CD4-positive, alpha-beta T cell treated with Interleukin-12 subunit alpha and Interleukin-12 subunit beta, for 1 hour (primary cell): ENCODE data around the gene TLK1.

Source experiments
- DNase-seq: peaks from one replicate; pipeline ENCODE4 v3.0.0-alpha.2; 2020

The TLK1 gene

DNA sequence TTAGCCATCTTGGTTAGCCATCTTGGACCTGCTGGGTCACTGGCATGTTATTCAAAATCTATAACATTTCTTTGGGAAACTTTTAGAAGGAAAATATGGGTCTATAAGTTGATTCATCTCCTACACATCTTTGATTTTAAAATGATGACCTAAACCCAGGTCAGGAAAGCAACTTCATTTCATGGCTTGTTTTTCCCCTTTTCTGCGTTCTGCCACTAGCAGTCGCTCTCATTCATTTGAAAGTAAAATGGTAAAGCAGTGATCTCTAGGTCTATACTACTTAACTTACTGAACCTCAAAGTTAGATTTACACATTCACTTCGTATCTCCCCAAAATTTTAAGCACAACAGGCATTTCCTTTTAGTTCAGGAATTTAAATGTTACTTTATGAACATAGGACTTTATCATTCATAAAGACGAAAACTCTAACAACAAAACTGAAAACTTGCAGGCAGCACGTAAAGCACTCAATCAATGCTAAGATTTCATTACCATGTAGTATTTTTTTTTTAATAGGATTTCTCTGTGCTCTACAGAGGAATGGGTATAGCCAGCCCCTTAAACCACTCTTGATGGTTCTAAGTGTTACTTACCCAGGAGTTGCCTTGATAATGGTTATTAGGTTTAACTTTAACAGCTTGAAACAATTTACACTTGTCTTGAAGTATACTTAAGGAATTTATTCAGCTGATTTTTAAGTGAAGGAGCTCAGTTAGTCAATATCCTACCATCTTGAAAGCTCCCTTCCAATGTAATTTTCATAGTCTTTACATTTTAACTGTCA lies 169.1 kb downstream of the TLK1 start:
- DNase-seq, result no peak

DNA sequence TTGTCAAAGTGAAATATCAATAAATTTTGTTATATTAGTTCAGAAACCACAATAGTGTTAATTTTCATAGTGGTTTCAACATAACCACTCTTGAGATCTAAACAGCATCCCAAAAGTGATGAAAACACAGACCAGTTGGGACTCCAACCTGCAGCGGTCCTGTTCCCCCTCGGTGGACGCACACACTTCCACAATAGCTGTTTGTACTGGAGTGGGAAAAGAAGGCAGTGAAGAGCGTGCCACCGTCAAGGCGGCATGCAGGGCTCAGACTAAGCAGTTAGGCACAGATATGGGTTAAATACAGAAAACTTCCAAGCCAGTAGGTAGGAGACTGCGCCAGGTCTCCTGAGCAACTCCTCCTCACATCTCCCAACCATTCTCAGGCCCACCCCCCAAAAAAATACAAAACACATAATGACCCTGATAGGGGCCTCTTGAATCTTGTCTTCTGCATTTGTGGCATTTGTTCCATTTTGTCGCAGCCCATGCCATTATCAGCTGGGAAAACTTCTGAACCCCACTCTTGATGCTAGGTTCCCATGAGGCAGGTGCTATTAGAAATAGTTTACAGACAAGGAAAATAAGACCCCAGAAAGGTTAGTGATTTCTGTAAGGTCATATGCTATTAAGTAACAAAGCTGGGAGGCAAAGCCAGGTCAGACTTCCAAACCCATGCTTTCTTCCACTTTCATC lies 174.0 kb downstream of the TLK1 start:
- no peak for DNase-seq

DNA sequence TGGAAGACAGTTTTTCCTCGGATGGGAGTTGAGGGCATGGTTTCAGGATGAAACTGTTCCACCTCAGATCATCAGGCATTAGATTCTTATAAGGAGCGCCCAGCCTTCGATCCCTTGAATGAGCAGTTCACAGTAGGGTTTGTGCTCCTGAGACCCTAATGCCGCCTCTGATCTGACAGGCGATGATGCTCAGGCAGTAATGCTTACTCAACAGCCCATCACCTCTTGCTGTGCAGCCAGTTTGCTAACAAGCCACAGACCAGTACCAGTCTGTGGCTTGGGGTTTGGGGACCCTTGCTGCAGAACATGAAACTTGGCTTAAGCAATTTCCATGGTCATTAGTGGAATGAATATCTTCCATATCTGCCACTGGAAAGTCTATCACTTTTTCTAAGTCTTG lies 175.3 kb downstream of the TLK1 start:
- no peak for DNase-seq

DNA sequence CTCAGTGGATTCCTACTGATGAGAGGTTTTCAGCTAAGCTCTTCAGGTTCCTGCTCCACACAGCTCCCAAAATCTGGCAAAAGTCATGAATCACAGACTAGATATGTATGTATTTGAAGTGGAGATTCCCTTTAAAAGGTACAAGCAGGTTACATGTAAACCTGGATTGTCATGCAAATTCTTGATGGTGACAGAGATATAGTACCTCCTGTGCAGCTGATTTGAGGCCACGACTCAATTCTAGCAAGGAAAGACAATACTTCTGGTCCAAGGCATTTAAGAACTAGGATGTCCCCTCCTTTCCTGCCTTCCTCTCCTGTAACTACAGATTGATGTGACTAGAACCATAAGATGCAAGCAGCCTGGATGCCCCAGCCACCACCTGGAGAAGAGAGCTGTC lies 176.6 kb downstream of the TLK1 start:
- DNase-seq, result no peak

DNA sequence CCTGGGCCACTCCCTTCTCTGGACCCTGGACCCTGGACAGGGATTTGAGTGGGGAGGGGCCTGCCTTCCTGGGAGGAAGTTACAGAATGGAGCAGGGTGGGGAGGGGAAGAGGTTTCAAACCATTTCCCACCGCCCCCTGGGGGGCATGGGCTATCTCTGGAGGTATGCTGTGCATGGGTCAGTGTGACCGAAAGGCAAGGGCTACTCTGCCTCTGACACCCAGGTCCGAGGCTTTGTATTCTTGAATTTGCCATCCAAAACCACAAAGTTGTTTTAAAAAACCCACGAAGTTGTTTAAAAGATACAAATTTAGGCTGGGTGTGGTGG lies 184.8 kb downstream of the TLK1 start:
- DNase-seq, result no peak

DNA sequence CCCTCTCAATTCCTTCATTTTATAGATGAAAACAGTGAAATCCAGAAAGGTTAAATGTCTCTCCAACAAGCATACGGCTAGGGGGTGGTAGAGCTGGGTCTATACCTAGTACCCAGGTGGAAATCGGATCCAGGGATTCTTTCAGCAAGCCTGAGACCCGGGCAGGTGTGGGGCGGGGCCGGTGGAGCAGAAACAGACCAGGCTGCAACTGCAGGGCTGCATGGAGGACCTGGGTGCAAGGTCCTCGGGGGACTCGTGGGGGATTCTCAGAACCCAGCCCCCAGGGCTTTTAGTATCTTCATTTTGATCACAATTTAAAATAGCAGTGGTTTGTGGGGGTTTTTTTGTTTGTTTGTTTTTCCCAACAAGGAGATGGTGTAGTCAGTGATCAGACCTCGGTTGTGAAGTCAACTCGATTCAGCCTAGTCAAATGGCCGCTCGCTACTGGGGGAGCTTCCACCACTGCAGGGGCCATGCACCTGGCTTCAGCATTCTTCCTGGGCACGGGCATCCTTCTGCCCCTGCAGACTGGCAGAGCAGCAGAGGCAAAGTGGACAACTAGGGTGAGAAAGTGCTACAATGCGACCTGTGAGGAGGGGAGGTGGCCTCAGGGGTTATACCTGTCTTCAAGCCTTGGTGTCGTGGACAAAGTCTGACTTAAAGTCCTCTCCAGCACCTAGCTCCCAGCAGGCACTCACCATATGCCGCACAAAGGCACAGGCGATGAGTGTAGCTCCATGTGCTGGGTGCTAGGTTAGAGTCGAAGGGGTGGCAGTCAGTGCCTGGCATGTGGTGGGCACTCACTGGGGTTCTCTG lies 185.4 kb downstream of the TLK1 start:
- DNase-seq, result no peak

DNA sequence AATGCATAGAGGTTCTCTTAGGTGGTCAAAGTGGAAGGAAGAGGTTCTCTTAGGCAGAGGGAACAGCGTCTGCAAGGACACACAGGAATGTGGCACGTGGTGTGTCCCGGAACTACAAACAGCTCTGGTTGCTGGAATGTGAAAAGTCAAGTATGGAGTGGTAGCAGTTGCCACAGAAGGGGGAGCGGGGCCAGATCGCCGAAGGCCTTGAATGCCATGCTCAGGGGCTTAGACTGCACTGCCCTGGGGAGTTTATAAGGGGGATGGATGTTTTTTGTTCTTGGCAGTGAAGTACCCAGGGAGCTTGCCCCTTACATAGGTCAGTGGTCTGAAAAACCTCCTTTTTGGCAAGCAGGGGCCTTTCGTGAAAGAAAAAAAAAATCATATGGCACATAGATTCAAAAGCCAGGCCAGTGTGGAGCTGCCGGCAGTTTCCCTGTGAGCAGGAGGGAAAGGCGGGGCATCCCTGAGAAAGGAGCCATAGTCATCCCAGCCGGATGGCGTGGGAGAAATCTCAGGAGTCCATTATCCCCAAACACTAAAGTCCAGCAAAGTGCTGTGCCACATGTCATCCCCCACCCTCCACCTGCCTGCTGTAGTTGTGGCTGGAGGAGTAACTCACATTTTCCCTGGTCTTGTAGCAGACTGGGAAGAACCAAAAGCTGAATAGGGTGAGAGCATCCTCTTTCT lies 186.2 kb downstream of the TLK1 start:
- DNase-seq, result no peak

DNA sequence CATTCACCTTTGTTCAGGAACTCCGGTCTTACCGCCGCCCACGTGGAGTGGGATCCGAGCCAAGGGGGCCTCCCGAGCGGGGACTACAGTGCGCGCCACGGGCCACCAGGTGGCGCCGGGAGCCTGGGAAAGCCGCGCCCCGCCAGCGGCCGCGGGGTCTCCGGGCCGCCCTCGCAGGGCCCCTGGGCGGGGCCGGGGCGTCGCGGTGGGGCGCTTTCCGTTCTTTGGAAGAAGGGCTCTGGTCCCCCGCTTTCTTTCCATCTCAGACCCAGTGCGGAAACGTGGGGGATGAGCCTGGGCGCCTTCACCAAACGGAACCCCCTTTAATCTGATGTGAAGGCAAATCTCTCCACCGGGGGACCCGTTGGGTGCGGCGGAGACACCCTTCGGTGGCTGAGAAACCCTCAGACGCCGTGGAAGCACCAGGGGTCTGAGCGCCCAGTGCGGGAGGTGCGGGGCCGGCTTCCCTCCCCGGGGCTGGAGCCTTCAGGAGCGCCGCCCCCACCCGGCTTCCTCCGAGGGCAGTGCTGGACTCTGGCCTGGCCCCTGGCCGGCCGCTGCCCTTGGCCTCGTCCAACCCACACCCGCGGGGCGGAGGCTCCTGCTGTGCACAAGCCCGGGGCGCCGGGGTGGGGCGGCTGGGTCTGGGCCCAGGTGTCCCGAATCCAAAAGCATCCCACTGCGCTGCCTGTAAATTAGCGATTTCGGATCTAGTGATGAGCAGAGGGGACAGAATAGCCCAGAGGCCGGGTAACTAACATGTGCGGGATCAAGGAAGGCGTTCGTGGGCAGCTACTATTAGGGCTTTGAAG lies 187.0 kb downstream of the TLK1 start:
- peak; percentile 90 for DNase-seq

DNA sequence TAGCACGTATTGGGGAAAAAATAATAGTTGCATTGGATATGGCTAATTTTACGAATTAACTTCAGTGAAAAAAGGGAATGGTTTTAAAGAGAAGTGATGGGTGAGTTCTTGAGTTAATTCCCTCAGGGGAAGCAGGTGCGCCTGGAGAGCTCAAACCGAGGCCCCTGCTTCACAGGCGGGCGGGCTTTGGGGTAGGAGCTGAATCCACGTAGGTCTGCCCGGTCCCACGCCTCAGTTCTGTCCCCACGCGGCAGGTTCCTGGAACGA lies 187.5 kb downstream of the TLK1 start:
- DNase-seq, result no peak

DNA sequence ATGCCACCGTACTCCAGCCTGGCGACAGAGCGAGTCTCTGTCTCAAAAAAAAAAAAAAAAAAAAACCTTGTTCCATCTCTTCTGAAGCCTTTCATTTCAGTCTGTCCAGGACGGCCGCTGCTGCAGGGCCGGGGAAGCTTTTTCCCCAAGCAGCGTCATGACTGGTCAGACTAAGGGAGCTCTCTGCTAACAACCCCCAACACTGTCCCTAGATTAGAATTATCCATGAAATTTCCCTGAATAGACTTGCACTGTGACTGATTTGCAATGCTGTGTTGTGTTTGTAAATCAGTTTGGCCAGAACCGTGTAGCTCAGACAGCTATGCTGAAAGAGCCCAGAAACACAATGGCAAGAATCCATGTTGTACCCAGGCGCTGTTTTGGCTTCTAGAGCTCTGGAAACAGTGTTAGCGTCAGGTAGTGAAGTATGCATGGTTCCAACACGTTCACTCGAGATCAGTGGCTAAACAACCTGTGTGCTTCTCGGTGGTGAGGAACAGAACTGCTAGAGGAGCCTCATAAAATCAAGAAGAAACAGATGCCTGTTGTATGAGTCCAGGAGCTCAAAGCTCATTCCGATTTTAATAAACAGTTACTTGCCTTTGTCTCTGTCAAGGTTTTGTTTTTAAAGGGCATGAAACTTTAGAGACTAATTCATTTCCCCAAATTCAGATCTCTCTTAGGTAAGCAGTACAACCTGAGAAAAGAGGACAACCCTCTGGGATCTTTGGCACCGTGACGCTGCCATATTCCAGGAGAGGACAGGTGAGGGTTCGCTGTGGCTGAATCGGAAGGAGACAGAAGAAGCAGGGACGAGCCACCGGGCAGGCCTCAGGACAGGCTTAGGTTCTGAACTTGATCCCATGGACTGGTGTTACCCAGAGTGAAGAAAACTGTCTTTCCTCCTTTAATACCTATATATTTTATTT lies 188.1 kb downstream of the TLK1 start:
- no peak for DNase-seq

DNA sequence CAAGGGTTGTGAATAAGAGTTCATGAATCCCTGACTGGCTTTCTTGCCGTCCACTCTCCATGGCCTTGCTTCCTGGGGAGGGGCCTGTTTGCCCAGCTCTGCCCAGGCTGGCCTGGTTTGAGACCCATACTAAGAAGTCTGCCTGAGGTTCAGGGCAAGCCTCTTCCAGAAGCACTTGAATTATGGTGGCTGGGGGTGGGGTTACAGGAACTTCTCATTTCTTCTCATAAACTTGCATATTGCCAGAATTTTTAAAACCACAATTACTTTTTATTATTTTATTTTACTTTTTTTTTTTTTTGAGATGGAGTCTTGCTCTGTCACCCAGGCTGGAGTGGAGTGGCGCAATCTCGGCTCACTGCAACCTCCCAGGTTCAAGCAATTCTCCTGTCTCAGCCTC lies 189.6 kb downstream of the TLK1 start:
- no peak for DNase-seq

DNA sequence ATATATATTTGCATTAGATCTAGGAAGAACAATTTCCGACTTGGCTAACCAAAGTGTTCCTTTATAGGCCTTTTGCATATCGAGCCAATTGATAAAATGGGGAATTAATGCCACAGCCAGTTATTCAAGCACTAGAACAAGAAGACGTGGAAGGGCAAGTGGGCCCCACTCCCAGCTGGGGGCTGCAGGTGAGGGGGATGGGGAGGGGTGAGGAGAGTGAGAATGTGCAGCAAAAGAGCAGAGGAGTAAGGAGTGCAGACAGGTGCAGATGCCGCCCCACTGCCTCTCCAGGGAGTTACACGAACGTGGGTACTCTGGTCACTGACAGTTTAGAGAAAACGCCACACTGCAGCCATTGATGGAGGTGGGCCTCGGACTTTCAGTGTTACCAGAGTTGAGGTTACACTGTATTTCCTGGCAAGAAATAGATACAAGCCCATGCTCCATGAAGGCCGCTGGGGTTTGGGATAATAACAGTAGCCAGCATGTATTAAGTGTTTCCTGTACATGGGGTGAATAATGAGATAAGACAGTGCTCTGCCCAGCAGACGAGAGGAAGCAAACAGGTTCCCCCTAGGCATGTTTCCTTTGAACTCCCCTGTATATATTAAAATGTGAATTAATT lies 190.7 kb downstream of the TLK1 start:
- DNase-seq, result no peak

DNA sequence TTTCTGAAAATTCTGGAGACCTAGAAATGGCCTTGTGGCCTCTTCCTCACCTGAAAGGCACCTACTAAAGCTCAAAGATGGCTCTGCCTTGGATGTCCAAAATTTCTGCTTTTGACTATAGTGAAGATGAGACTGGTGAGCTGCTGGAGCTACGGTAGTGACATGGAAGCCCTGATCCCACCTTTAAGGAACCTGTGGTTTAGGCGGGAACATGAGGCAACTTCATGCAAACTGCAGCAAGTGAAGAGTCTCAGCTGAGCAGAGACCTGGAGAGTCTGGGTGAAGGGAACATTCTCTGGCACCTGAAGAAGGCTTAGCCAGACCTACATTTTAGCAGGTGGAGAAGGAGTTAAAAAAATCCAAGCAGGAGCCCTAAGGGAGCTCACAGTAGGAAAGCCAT lies 191.7 kb downstream of the TLK1 start:
- no peak for DNase-seq

DNA sequence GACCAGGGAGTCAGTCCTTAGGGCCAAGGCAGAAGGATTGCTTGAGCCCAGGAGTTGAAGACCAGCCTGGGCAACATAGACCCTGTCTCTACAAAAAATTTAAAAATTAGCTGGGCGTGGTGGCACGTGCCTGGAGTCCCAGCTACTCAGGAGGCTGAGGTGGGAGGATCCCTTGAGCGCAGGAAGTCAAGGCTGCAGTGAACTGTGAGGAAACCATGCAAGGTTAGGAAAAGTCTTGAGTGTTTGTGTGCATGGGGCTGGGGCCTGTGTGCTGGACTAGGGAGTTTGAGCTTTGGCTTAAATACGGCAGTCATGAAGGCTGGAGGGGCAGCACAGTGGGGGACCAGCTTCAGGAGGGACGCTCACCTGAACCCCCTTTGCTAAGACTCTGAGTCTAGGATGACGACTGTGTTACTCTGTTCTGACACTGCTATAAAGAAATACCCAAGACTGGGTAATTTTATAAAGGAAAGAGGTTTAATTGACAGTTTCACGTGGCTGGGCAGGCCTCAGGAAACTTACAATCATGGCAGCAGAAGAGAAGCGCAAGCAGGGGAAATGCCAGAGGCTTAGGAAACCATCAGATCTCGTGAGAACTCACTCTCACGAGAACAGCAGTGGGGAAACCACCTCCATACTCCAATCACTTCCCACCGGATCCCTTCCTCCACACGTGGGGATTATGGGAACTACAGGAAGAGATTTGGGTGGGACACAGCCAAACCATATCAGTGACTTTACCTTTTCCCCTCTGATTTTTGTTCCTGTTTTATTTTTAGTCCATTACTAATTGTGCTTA lies 192.3 kb downstream of the TLK1 start:
- DNase-seq, result no peak

DNA sequence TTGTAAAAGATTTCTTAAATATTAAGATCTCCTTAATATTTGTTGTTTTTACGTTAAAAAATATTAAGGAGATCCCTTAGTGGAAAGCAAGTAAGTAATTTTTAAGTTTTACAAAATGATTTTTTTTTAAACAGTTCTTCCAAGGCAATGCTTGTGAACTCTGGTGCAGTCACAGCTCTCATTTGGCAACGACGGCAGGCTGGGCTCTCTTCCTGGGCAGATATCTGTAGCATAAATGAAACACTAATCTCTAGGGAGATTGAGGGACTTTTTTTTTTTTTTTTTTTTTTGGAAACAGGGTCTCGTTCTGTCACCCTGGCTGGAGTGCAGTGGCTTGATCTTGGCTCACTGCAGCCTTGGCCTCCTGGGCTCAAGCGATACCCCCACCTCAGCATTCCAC lies 193.1 kb downstream of the TLK1 start:
- no peak for DNase-seq

DNA sequence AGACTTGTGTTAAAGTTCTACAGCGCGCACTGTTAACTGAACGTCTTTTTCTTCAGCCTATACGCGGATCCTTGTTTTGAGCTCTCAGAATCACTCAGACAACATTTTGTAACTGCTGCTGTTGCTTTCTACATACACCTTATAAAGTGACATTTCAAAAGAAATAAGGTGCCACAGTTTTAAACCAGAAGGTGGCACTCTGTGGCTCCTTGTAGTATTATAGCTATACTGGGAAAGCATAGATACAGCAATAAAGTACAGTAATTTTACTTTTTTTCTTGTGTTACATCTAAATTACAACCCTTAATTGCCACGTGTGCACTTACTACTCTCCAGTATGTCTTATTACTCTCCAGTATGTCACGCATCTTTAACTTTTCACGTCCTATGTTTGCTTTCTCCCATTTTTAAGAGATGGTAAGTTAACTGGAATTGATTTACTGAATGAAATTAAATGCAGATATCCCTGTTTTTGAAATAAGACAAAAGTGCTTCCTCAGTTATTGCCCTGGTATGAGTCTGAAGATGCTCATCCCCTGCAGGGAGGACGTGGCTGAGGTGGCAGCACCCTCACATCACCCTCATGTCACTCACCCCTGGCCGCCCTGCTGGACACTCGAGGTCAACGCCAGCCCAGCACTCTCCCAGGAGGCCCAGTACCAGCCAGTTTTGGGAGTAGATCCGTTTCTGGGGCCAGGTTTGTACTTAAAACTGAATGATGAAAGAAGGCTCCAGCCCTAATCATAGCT lies 193.9 kb downstream of the TLK1 start:
- no peak for DNase-seq

DNA sequence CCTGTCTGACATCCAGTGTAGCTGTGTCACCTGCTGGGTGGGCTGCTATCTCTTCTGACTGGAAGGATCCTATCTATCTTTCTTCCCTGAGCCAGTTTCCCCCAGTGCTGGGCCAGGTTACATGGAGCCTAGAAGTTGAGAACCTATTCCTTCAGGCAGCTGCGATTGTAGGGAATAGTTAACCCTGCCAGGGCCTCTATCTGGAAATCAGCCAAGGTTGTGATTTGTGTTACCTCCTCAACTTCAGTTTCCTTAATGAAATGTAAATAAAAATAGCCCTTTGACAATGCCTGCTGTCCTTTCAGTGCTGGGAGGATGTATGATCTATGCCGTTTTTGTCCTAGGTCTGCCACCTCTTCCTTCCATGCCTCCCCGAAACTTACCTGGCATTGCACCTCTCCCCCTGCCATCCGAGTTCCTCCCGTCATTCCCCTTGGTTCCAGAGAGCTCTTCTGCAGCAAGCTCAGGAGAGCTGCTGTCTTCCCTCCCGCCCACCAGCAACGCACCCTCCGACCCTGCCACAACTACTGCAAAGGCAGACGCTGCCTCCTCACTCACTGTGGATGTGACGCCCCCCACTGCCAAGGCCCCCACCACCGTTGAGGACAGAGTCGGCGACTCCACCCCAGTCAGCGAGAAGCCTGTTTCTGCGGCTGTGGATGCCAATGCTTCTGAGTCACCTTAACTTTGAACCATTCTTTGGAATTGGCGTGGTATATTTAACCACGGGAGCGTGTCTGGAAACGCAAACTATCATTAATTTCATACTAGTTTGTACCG lies 195.1 kb downstream of the TLK1 start:
- DNase-seq, result no peak

DNA sequence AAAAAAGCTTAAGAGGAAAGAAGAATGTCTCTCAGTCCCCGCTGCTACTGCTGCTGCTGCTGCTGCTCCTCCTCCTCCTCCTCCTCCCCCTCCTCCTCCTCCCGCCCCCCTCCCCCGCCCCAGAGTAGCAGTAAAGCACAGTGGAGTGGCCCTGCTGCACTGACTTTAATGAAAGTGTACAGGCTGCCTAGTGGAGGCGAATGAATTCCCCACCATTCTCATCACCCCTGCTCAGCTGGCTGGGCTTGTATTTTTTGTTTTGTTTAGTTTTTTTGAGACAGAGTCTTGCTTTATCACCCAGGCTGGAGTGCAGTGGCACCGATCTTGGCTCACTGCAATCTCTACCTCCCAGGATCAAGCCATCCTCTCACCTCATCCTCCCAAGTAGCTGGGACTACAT lies 197.3 kb downstream of the TLK1 start:
- DNase-seq, result no peak

DNA sequence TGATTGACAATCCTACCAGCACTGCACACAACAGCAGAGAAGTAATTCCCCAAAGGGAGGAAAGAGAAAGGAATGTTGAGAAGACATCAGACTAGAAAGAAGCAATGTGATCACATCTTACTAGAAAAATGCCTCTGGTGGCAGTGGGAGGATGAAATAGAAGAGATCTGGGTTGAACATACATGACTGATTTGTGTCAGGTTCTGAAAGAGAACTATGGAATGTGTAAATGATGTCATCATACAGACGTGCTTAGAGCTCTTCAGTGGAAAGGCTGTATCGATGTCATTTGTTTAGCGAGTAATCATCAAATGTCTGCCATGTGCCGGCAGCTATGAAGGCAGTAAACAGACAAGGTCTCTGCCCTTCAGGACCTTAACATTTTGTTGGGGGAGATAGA lies 206.8 kb downstream of the TLK1 start:
- no peak for DNase-seq
